ENCODE data around the gene LRMDA. TPM values are rescaled to one million over a fixed set of nuclear protein-coding genes. Genes with fewer than 3 reads are reported as not detected.

Gene LRMDA
- total and polyA plus RNA-seq, 2 of the 13 experiments (the other 11 are each of a cell fraction or from before 2014, with no cell fraction given): 13.4 to 22.0 TPM

DNA sequence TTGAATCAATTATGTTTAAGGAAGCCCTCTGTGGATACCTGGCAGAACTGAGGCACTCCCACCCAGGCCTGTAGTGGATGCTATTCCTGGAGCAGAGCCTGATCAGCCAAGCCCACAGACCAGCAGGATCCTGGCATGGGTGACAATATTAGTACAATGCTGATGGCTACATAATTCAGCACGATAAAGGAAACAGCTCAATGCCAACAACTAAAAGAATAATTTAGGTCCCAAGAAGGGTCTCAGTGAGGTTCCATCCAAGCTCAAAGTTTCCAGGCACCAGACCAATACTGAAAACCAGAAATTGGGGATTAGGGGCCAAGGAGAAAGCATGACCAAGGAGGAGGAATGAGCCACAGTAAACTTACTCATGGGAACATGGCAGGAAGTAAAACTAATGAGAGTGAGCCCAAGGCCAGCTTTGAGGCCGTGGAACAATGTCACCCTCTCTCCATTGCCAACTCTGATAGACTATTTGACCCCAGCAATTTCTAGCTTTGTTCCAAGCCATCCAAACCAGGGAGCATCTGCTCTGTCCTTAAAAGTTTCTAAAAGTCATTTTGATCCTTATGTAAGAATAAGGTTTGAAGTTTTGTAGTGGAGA is 1123.7 kb downstream of the LRMDA start:
- FAIRE-seq (no peak), DNase-seq (ENCODE audit: low spot score) (no peak), ATAC-seq (no peak)
- H2AFZ ChIP-seq (ENCODE audit: low read length): no peak overlapping the region
- no peaks in the 10 kb centered on the region for H3K9me3 ChIP-seq (ENCODE audit: low read length)
- no peak overlapping the region for H3K9ac ChIP-seq (ENCODE audit: insufficient read depth, low read depth, low read length)
- no TSS peak for BruUV-seq (replicated peaks)
- peaks cover 26% of the 10 kb centered on the region for H3K4me1 ChIP-seq (ENCODE audit: insufficient read depth, low read length)
- no peak overlapping the region for H3K4me2 ChIP-seq (ENCODE audit: low read depth, low read length)
- H4K20me1 ChIP-seq (ENCODE audit: insufficient read depth, low read length): no peaks in the 10 kb centered on the region
- H3K79me2 ChIP-seq (ENCODE audit: insufficient read depth, low read length): no peaks in the 10 kb centered on the region
- in situ Hi-C loops (cut with HindIII; ENCODE audit: extremely low pct_ligation_motif_present, low pct_unique_long_range_greater_than_20kb) (no loop called here), intact Hi-C loops (cut with micrococcal nuclease; ENCODE audit: unreplicated experiment) (no loop called here)
- H3K27me3 ChIP-seq (ENCODE audit: control insufficient read depth in 1 of 2, insufficient read depth in 2 of 2, low read length in 2 of 2): no peaks in the 10 kb centered on the region
- ChIA-PET CTCF (ENCODE audit: low intra/inter-chr PET ratio, low total read pairs) (no interaction called here), POLR2A (no interaction called here)
- no peak overlapping the region for H3K27ac ChIP-seq (ENCODE audit: extremely low read length, insufficient read depth, low read length)
- no peaks in the 10 kb centered on the region for H3K36me3 ChIP-seq (replicated peaks in 1 of 2; ENCODE audit: control insufficient read depth in 1 of 2, insufficient read depth in 2 of 2, low read length in 2 of 2)
- no peak overlapping the region for H3K4me3 ChIP-seq (replicated peaks in 1 of 3; ENCODE audit: insufficient read depth in 1 of 3, low read depth in 2 of 3, low read length in 3 of 3)
- 61% methylated on average over 2 of the region's 2 CpGs for WGBS (ENCODE audit: low lambda C conversion rate)
- TF ChIP-seq RCOR2 (CRISPR knock-in tag; IDR thresholded peaks at IDR 0.05) (no peak), ZNF572 (CRISPR knock-in tag; IDR thresholded peaks at IDR 0.05) (no peak), ZNF557 (CRISPR knock-in tag; IDR thresholded peaks at IDR 0.05) (no peak), ZNF296 (CRISPR knock-in tag; conservative IDR thresholded peaks at IDR 0.05) (no peak), PITX1 (CRISPR knock-in tag; IDR thresholded peaks at IDR 0.05) (no peak), HNRNPK (IDR thresholded peaks at IDR 0.05; ENCODE audit: low read depth, low read length, poor library complexity, severe bottlenecking) (no peak), HNRNPUL1 (IDR thresholded peaks at IDR 0.05; ENCODE audit: low read depth, low read length) (no peak), PRDM10 (CRISPR knock-in tag; IDR thresholded peaks at IDR 0.05; ENCODE audit: low read depth) (no peak)
- TF ChIP-seq, protein P1, sequence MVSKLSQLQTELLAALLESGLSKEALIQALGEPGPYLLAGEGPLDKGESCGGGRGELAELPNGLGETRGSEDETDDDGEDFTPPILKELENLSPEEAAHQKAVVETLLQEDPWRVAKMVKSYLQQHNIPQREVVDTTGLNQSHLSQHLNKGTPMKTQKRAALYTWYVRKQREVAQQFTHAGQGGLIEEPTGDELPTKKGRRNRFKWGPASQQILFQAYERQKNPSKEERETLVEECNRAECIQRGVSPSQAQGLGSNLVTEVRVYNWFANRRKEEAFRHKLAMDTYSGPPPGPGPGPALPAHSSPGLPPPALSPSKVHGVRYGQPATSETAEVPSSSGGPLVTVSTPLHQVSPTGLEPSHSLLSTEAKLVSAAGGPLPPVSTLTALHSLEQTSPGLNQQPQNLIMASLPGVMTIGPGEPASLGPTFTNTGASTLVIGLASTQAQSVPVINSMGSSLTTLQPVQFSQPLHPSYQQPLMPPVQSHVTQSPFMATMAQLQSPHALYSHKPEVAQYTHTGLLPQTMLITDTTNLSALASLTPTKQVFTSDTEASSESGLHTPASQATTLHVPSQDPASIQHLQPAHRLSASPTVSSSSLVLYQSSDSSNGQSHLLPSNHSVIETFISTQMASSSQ (IDR thresholded peaks at IDR 0.05; ENCODE audit: low read depth): no peak
- TF ChIP-seq, protein P1 (CRISPR knock-in tag; IDR thresholded peaks at IDR 0.05; ENCODE audit: borderline replicate concordance): no peak
- TF ChIP-seq, protein P2, sequence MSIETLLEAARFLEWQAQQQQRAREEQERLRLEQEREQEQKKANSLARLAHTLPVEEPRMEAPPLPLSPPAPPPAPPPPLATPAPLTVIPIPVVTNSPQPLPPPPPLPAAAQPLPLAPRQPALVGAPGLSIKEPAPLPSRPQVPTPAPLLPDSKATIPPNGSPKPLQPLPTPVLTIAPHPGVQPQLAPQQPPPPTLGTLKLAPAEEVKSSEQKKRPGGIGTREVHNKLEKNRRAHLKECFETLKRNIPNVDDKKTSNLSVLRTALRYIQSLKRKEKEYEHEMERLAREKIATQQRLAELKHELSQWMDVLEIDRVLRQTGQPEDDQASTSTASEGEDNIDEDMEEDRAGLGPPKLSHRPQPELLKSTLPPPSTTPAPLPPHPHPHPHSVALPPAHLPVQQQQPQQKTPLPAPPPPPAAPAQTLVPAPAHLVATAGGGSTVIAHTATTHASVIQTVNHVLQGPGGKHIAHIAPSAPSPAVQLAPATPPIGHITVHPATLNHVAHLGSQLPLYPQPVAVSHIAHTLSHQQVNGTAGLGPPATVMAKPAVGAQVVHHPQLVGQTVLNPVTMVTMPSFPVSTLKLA (IDR thresholded peaks at IDR 0.05): no peak

All from HepG2 (cell line).